ENCODE data around the gene SYNGR3.
A peak's percentile ranks its signal among the peaks of the same experiment; 100 is the strongest.
"Not testable (repeated sequence)": the region's sequence is repeated elsewhere in the genome, so short reads cannot be mapped to it uniquely, and the experiment has no call there.

The SYNGR3 gene, protein sequence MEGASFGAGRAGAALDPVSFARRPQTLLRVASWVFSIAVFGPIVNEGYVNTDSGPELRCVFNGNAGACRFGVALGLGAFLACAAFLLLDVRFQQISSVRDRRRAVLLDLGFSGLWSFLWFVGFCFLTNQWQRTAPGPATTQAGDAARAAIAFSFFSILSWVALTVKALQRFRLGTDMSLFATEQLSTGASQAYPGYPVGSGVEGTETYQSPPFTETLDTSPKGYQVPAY

DNA sequence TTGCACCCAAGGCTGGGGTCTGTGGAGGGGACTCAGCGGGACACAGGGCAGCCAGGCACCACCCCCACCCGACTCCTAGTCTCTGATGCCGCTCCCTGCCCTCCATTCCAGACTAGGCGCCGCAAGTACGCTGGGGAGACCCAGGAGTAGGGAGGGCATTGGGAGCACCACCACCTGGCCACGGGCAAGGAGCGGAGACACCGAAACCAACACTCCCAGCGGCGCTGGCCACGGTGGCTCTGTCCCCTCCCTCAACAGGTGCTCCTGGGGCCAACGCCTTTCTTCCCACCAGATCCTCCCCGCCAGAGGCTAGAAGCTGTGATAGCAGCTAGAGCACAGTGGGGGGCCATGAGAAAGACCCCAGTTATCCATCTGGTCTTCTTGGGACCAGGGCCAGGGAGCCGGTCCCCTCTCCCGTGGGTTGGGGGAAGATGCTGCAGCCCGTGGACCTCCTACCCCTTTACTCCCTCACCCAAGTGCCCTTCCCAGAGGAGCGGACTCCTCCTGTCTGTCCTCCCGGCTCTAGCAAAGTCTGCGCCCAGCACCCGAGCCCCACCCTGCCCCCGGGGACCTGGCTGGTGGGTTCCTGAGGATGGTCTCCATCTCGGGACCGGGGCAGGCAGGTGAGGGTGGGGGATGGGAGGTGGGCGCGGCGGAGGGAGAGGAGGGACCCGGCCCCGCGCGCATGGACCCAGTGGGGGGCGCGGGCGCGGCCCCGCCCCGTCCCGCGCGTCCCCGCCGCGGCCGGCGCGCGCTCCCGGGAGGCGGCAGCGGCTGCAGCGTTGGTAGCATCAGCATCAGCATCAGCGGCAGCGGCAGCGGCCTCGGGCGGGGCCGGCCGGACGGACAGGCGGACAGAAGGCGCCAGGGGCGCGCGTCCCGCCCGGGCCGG, at the start of gene SYNGR3:
TSS of gene SYNGR3 (plus strand) at position 762 of the 892 bp plus-strand sequence. CDS start 133 bp downstream, outside the sequence.
- DNase-seq (ENCODE audit: low read depth), result no peak

DNA sequence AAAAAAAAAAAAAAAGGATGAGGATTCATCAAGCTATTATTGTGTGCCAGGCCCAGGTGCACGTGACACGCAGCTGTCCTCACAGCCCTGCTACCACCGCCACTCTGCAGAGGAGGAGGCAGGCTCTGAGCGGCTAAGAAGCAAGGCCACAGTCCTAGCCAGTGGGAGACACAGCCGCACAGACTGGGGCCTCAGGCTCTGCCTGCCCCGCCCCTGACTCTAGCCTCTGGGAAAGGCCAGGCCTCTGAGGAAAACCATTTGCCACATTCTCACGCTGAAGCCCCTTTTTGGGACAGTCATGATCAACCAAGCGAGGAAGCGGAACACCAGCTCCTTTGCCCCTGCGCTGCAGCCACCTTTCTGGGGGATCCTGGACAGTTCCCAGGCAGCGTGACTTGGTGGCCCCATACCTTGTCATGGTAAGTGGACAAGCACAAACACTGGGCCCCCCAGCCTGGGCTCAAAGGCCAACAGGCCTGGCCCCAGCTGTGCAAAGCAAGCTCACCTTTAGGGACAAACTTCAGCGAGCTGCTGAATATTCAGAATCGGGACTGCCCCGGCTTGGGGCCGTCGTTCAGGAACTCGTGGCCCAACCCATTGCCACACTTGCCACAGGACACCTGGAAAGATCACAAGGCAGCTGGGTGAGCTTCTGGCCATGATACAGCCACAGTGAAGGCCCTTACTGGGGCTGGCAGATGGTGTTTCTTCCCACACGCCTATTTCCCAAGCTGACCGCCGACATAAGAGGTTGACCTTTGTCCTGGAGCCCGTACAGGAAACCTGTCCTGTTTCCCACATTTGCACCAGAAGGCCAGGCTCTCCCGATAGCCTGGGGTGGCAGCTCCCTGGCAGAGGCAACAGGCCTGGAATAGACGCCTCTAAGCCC, 49.3 kb upstream of the SYNGR3 start:
- DNase-seq (ENCODE audit: low read depth), result no peak

DNA sequence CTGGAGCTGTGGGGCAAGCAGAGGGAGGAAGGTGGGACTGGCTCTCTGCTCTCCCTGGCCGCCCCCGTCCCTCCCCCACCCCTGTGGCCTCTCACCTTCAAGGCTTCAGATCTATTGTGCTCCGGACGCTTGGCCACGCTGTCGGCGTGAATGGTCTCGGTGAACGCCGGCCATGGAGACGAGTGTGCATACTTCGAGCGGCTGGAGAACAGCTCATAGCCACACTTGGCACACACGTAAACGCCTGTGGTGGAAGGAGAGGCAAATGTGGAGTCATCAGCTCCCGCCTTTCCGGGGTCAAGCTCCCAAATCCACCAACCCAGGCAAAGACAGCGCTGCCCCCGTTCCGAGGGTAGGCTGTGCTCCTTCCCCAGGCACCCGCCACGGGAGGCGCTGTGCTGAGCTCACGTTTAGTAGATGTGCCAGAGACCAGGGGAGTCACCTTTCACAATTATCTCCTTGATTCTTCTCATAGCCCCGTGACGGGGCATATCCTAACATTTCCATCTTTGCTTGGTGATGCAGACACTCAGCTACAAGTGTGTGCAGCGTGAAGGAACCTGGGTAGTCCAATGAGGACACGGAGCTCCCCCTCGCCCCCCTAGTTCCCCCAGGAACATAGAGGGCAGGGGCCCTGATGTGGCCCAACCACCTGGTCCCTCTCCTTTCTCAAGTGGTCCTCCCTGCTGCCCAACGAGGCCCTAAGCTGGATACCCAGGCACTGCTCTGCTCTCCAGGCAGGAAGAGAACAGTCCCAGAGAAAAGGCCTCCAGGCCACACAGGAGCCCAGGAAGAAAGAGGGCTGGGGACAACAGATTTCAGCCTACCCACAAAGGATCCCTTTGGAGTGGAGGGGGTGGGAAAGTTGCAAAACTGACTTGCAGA, 48.4 kb upstream of the SYNGR3 start:
- DNase-seq (ENCODE audit: low read depth), result no peak

DNA sequence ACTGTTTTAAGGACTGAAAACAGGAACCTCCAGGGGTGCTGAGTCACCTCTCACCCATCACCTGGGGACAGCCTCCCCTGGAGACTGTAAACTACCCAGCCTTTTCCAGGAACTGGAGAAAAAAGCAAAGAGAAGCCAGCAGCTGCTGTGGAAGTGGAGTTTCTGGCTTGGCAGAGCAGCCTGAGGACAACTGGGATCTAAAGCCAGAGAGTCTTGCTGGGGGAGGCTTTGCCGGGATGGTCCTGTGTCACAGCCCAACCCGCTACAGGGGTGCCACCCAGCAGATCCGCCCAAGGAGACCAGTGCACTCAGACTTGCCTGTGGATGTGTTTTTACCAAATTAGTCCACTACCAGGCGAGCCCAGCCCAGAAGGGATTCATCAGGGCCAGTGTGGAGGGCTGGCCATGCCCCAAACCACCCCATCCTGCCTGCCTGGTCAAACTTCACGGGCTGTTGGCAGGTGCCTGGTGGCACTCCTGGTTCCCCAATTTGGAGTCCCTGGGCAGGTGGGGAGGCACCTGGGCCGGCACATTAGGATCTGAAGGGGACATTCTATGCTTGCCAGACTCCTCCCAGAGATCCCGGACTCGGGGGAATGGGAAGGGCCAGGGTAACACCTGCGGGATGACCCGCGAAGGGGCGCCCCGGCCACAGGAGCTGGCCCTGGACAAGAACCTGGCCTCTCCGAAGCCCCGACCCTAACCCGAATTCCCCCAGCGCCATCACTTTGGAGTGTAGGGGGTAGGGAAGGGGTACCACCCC, 47.5 kb upstream of the SYNGR3 start:
- DNase-seq (ENCODE audit: low read depth), result no peak

DNA sequence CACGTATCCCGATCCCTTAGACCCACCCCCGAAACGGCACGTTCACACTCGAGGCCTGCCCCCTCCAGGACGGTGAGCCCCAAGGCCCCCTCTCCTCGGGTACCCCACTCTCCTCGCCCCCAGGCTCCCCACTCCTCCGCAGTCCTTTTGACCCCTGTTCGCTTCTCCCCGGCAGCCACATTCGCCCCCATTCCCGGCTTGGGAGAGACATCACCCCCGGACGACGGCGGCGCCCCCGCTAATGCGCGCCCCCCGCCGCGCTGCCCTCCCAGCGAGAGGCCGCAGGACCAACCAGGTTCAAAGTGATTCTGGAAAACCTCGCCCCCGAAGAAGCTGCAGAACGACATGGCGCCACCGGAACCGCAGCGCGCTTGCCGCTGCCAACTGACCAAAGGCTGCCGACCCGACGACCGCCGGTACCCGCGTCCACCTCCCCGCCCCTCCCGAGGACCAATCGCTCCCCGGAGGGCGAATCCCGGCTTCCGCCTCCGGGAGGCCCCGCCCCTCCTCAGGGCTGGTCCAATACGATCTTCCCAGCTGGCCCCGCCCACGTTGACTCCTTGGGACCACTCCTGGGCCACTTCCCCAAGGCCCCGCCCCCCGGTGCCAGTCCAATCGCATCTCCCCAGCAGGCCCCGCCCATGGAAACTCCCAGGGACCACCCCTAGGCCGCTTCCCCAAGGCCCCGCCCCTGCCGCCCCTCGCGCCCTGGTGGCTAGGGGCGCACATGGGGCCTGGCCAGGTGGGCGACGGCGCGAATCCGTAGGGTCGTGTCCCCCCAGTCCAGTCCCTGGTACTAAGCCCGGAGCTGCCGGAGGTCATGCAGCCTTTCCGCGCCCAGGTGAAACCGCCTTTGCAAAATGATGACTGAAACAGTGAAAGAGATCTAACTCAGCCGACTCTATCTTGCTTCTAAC, 46.7 kb upstream of the SYNGR3 start, which contains the start of gene MSRB1:
TSS of gene MSRB1 (minus strand) at position 390 of the 917 bp plus-strand sequence. CDS start at position 347, 43 bp downstream.
- DNase-seq (ENCODE audit: low read depth), result peak; percentile 87

DNA sequence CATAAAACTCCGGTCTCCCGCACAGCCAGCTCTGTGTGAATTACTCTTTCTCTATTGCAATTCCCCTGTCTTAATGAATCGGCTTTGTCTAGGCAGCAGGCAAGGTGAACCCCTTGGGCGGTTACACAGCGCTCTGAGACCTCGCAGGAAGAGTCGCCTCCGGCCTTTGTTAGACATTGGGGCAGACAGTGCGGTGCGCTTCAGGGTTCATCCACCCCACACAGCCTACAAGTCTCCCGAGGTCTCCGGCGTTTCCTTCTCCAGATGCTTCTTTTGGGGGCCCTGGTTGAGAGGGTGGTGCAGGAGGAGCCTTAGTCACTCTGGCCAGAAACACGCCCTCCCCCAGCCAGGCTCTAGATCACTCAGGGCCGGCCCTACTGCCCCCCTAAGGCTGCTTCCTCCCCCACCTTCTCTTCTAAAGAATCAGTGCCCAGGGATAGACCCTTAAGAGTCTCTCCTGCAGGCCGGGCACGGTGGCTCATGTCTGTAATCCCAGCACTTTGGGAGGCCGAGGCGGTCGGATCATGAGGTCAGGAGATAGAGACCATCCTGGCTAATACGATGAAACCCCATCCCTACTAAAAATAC, 45.1 kb upstream of the SYNGR3 start:
- DNase-seq (ENCODE audit: low read depth), result no peak

DNA sequence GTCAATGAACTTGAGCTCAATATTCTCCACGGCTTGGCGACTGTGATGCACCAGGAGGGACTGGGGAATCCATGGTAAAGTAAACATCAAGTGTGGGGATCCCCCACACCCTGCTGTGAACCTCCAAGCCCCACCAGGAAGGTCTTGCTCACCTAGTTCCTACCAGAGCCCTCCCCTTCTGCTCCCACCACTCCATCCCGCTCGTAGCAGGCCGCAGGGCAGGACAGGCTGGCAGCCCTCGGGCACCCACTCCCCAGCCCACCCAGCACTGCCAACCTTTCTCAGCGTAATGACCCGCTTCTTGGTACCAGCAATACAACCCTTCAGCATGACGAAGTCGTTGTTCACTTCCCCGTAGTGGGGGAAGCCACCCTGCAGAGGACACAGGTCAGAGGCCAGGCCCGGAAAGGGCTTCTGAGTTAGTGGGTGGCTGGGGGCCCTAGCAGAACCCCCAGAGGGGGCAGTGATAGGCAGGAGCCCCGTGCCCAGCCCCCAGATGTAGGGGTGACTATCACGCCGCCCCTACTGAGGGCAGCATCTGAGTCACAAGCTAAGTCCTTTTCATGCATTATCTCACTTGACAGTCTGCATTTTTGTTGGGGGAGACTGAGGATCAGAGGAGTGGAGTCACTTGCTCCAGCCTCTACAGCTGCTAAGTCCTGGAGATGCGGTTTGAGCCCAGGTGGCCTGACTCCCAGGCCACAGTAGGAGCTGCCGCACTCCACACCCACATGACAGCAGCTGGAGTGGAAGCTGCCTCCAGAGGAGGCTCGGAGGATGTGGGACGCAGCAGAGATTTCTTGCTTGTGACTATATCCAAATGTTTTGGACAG, 44.0 kb upstream of the SYNGR3 start:
- DNase-seq (ENCODE audit: low read depth), result no peak

DNA sequence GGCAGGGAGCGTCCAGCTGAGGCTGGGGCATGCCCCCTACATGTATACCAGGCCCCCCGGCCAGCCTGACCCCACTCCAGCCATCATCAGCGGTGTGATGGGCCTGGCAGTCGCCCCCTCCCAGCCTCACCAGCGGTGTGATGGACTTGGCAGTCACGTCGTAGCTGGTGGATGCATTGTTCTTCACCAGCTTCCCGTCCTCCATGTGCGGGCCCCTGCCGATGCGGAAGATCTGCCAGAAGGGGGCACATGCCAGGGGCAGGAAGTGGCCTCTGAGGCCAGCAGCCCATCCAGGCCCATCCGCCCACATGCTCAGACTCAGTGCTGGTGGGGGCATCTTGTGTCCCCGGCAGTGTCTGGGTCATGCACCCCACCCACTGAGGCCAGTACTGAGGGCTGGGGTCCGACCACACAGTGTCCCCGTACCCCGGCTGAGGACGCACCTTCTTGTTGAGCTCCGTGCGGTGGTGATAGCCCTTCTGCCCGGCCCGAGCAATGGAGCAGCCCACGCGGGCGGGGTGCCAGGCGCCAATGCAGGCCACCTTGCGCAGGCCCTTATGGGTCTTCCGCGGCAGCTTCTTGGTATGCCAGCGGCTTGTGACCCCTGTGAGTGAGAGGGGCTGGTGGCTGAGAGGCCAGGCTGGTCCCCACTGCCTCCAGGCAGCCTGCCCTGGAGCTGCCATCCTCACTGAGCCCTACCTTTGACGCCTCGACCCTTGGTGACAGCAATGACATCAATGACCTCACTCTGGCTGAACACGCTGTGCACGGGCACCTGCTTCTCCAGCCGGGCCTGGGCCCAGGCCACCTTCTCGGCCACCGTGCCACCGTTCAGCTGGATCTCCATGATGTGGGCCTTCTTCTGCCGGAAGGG, 43.0 kb upstream of the SYNGR3 start:
- DNase-seq (ENCODE audit: low read depth), result no peak

DNA sequence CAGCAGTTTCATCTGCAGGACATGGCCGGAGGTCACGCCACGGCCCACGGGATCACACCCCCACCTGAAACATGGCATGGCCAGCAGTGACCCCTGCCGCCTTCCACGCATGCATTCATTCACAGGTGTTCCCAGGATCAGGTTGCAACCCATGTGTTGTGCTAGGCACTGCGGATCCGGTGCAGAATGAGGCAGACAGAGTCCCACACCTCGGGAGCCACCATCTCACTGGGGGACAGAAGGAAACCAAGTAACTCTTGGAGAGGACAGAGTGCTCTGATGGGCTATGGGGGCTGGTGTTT, 42.5 kb upstream of the SYNGR3 start:
- no peak for DNase-seq (ENCODE audit: low read depth)

DNA sequence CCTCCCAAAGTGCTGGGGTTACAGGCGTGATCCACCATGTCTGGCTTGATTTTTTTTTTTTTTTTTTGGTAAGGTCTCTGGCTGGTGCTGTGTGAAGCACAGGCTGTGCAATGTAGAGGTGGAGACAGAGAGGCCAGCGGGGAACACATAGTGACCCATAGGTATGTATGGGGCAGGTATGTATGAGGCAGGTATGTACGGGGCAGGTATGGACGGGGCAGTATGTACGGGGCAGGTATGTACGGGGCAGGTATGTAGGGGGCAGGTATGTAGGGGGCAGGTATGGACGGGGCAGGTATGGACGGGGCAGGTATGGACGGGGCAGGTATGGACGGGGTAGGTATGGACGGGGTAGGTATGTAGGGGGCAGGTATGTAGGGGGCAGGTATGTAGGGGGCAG, 40.3 kb upstream of the SYNGR3 start:
- no peak for DNase-seq (ENCODE audit: low read depth)

DNA sequence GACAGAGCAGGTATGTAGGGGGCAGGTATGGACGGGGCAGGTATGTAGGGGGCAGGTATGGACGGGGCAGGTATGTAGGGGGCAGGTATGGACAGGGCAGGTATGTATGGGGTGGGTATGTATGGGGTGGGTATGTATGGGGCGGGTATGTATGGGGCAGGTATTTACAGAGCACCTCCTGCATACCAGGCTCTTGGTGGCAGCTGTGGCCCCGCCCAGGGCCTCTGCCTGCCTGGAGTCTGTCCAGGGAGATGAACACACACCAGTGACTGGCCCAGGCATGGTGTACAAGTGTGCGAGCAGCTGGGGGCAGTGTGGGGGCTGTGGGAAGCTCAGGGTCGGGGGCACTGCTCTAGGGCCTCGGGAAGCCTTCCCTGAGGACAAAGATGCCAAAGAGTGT, 39.7 kb upstream of the SYNGR3 start:
- DNase-seq (ENCODE audit: low read depth), result no peak

DNA sequence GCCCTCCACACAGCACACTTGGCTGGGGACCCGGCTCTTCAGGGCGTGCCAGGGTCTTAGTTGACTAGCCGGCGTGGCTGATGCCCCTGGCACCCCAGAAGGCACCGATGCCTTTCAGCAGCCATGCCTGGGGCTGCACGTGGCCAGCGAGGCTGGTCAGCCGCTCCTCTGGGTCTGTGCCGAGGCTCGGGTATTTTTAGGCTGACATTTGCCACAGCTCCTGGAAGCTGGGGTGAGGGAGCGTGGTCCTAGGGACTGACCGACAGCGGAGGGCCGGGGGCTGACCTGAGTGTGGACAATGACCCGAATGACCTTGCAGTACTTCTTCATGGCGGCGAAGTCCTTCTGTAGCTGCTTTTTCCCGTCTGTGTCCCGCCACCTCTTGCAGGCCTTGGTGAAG, 39.2 kb upstream of the SYNGR3 start:
- no peak for DNase-seq (ENCODE audit: low read depth)

DNA sequence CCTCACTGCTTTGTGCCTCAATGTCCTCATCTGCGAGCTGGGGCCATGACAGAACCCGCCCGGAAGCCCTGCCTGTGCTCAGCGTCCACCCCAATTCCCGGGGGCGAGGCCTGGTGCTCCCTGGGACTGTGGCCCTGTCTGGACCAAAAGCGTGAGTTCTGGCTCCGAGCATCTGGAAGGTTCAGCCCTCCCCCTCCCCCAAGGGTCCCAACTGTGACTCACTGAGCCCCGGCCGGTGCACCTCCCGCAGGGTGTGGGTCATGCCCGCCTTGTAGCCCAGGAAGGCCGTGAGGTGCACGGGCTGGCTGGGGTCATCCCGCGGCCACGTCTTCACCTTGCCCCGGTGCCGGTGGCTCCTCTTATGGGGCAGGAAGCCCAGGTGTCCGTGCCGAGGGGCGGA, 36.0 kb upstream of the SYNGR3 start:
- no peak for DNase-seq (ENCODE audit: low read depth)

DNA sequence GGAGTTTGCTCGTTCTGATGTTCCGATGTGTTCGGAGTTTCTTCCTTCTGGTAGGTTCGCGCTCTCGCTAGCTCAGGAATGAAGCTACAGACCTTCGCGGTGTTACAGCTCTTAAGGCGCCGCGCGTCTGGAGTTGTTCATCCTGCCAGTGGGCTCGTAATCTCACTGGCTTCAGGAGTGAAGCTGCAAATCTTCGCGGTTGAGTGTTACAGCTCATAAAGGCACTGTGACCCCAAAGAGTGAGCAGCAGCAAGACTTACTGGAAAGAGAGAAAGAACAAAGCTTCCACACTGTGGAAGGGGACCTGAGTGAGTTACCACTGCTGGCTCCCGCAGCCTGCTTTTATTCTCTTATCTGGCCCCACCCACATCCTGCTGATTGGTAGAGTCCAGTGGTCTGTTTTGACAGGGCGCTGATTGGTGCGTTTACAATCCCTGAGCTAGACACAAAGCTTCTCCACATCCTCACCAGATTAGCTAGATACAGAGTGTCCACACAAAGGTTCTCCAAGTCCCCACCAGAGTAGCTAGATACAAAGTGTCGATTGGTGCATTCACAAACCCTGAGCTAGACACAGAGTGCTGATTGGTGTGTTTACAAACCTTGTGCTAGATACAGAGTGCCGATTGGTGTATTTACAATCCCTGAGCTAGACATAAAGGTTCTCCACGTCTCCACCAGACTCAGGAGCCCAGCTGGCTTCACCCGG, 32.2 kb upstream of the SYNGR3 start:
- not testable (repeated sequence) for DNase-seq (ENCODE audit: low read depth)

DNA sequence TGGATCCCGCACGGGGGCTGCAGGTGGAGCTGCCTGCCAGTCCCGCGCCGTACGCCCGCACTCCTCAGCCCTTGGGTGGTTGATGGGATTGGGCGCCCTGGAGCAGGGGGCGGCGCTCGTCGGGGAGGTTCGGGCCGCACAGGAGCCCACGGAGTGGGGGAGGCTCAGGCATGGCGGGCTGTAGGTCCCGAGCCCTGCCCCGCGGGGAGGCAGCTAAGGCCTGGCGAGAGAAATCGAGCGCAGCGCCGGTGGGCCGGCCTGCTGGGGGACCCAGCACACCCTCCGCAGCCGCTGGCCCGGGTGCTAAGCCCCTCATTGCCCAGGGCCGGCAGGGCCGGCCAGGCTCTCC, 31.7 kb upstream of the SYNGR3 start:
- DNase-seq (ENCODE audit: low read depth), result not testable (repeated sequence)

DNA sequence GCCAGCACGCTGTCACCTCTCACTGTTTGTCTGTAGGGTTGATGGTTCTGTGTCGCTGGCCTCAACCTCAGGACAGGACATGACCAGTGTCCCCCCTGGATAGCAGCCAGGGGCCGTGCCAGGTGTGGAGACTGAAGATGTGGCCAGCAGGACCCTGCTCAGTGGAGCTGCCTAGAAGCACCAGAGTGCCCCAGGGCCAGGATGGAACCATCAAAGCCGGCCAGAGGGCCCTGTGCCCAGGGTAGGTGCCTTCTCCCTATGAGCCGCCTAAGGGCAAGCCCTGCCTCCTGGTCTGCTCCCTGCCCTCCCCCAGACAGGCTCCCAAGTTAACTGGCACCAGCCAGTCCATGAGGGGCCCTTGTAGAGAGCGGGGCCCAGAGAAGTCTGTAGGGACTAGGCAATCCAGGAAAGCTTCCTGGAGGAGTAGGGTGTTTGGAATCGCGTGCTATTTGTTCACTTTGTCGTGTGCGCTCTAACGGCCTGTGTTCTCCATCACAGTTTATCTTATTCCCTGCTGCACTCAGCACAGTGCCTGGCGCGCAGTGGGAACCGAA, 31.0 kb upstream of the SYNGR3 start:
- no peak for DNase-seq (ENCODE audit: low read depth)

Measured in CMK (cell line).